Skeletal muscle tissue (tissue), 4 donors: ENCODE data around the gene NUDC. TPM values are rescaled to one million over a fixed set of nuclear protein-coding genes. Genes with fewer than 3 reads are reported as not detected.

Experiments used
- H3K27ac ChIP-seq: one replicate; pipeline ENCODE4 v1.7.0; 2013; ENCODE audit warnings: mild to moderate bottlenecking, low read depth, low read length, inconsistent platforms
- H3K27me3 ChIP-seq, 3 donors: one replicate each; pipeline ENCODE4 v1.7.0; 2013; ENCODE audit warnings: low read length in 3 of 3; ENCODE audit not compliant: control insufficient read depth in 3 of 3, insufficient read depth in 3 of 3
- H3K36me3 ChIP-seq, 3 donors: one replicate each; pipeline ENCODE4 v1.7.0; 2013; ENCODE audit warnings: low read length in 3 of 3; ENCODE audit not compliant: control insufficient read depth in 3 of 3, insufficient read depth in 3 of 3
- H3K4me1 ChIP-seq, 3 donors: one replicate each; pipeline ENCODE4 v1.7.0; 2013; ENCODE audit warnings: low read length in 3 of 3, mild to moderate bottlenecking in 3 of 3; ENCODE audit not compliant: control insufficient read depth in 3 of 3, insufficient read depth in 3 of 3
- H3K4me3 ChIP-seq, 3 donors: one replicate each; pipeline ENCODE4 v1.7.0; 2013; ENCODE audit warnings: low read length in 3 of 3
- H3K9ac ChIP-seq, 3 donors: one replicate each; pipeline ENCODE4 v1.7.0; 2013; ENCODE audit warnings: low read length in 3 of 3, mild to moderate bottlenecking in 3 of 3, moderate library complexity in 2 of 3, low read depth in 1 of 3
- H3K9me3 ChIP-seq, 3 donors: one replicate each; pipeline ENCODE4 v1.7.0; 2013; ENCODE audit warnings: low read length in 3 of 3; ENCODE audit not compliant: control insufficient read depth in 3 of 3
- total RNA-seq: library from RNA; depleted of rRNA; stranded (reverse); fragments of >200 nt; gene quantifications from one replicate; pipeline ENCODE4 v1.2.3, GENCODE V29; 2014
- donor health status: Osteomylitis.

Gene NUDC
- total RNA-seq, 1 donor from 2014 or later: 17.7 TPM

DNA sequence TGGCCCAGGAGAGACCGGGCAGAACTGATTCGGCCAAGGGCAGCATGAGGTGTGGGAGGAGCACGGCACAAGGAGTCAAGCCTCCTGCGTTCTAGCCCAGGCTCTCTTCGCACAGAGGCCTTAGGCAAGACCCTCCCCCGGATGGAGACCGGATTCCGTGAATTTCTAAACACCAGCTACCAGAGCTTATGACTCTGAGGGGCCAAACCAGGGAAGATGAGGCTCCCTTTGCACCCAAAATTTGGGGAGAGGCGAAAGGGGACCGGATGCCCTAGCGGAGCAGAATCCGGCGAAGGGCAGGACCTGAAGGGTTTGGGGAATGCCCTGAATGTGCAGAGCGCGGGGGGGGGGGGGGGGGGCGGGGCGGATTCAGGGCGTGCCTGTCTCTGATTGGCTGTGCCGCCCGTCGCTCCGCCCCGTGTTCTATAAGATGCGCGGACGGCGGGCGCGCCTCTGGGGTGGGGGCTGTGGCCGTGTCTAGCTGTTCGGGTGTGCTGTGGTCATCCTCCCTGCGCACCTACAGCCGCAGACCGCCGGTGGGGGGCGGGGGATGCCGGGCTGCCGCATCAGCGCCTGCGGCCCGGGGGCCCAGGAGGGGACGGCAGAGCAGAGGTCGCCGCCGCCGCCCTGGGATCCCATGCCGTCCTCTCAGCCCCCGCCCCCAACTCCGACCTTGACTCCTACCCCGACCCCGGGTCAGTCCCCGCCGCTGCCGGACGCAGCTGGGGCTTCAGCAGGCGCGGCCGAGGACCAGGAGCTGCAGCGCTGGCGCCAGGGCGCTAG lies 71.9 kb downstream of the NUDC start, which contains the start of gene TRNP1:
Gene TRNP1, plus strand, starts transcription at position 456 of the 783 bp plus-strand sequence. Its CDS starts 95 bp downstream, at position 551.
- H3K4me1 ChIP-seq: peaks cover 13 to 20% (median 15%) of the 10 kb centered on the region in 3 donors
- H3K4me3 ChIP-seq: peak within 1 kb of the TSS; percentile 30 to 65 (median 51)
- H3K9ac ChIP-seq: peak within 1 kb of the TSS in 2 of 3 donors; percentile 45 to 62
- H3K36me3 ChIP-seq: no peaks in the 10 kb centered on the region
- peaks cover 37 to 44% (median 43%) of the 10 kb centered on the region in 3 donors for H3K27me3 ChIP-seq
- no peaks in the 10 kb centered on the region for H3K9me3 ChIP-seq
- no peak within 1 kb of the TSS for H3K27ac ChIP-seq

DNA sequence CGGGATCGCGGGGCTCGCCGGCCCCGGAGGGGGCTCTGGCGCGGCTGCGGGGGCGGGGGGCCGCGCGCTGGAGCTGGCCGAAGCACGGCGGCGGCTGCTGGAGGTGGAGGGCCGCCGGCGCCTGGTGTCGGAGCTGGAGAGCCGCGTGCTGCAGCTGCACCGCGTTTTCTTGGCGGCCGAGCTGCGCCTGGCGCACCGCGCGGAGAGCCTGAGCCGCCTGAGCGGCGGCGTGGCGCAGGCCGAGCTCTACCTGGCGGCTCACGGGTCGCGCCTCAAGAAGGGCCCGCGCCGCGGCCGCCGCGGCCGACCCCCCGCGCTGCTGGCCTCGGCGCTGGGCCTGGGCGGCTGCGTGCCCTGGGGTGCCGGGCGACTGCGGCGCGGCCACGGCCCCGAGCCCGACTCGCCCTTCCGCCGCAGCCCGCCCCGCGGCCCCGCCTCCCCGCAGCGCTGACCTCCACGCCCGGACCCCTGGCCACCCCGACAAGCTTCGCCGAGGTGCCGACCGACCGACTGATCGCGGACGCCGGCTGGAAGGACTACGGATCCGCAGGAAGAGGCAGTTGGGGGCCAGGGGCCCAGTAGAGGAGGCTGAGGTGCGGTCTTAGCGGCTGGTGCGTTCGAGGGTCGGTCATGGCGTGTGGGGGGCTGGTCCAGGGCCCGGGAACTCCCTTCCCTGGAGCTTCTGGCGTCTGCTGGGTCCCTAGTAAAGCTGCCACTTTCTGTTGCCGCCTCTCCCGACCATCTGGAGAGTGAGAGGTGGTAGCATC lies 72.7 kb downstream of the NUDC start:
- Histone ChIP-seq H3K27me3 (peaks cover 37 to 44% (median 43%) of the 10 kb centered on the region in 3 donors), H3K9me3 (no peaks in the 10 kb centered on the region), H3K9ac (peak overlapping the region in 2 of 3 donors; percentile 45 to 62), H3K4me3 (peak overlapping the region; percentile 30 to 65 (median 51)), H3K36me3 (no peaks in the 10 kb centered on the region), H3K4me1 (peaks cover 18 to 26% (median 18%) of the 10 kb centered on the region in 3 donors), H3K27ac (no peak overlapping the region)

DNA sequence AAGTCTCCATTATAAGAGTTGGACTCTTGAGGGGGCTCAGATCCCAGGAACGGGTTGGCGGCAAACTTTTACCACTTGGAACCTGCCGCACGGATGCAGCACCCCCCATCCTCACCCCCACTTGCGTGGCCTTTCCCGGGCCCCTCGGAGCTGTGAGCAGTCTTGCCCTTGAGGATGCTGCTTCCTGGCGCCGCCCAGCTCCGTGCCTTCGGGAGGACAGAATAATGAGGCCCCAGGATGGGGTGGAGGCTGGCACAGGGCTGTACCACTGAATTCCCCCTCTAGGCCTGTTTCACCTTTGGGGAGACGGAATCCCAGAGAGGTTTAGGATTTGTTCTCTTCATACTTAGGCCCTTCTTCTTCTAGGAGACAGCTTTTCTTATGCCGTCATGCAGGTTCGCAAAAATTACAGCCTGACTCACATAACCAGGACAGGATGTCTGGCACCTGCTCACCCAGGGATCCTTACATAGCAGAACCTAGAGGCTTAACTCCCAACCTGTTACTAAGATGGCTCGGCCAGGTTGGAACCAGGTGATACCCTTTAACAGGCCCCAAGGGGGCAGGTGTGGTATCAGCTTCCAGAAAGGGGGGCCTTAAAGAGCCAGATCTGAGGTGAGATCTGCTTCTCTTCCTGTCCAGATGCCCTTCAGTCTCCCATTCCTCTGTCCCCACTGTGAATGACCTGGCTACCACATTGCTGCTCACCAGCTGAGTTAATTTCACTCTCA lies 73.4 kb downstream of the NUDC start:
- Histone ChIP-seq H3K4me3 (peak overlapping the region; percentile 30 to 65 (median 33)), H3K9ac (peak overlapping the region in 2 of 3 donors; percentile 45 to 62), H3K27ac (no peak overlapping the region), H3K4me1 (peaks cover 18 to 34% (median 25%) of the 10 kb centered on the region in 3 donors), H3K9me3 (no peaks in the 10 kb centered on the region), H3K27me3 (peaks cover 37 to 44% (median 43%) of the 10 kb centered on the region in 3 donors), H3K36me3 (no peaks in the 10 kb centered on the region)

DNA sequence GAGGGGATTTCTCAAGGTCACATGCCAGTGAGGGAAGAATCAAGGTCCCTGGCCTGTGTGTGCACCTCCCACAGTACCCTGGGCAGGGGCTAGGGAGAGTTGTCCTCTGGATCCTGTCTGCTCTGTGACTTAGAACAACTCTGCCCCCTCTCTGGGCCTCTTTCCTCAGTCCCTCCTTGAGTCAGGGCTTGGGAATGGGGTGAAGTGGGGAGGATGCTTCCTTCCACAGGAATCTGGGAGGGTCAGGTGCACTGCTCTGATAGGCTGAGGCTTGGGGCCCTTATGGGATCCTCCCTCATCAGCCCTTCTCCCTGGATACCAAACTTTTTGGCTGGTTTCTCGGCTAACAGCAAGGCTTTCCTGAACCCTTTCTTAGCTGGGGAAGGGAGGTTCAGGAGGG lies 74.5 kb downstream of the NUDC start:
- no peak overlapping the region for H3K27ac ChIP-seq
- H3K4me1 ChIP-seq: peaks cover 24 to 37% (median 27%) of the 10 kb centered on the region in 3 donors
- no peaks in the 10 kb centered on the region for H3K36me3 ChIP-seq
- H3K27me3 ChIP-seq: peaks cover 34 to 44% (median 43%) of the 10 kb centered on the region in 3 donors
- peak overlapping the region in 2 of 3 donors; percentile 10 to 33 for H3K9ac ChIP-seq
- no peak overlapping the region for H3K4me3 ChIP-seq
- no peaks in the 10 kb centered on the region for H3K9me3 ChIP-seq

Other genes with a start within 250 kb of the NUDC start
- 18.8 TPM for gene ARID1A, start 225.7 kb upstream of the NUDC start, total RNA-seq
- 5.2 TPM for gene PIGV, start 133.8 kb upstream of the NUDC start, total RNA-seq
- 3.7 TPM for gene ZDHHC18, start 95.1 kb upstream of the NUDC start, total RNA-seq
- gene SFN, start 58.6 kb upstream of the NUDC start, total RNA-seq: not detected
- 6.3 TPM for gene GPN2, start 31.5 kb upstream of the NUDC start, total RNA-seq
- 15.7 TPM for gene GPATCH3, start 21.3 kb upstream of the NUDC start, total RNA-seq
- not detected for gene NR0B2, start 7.8 kb upstream of the NUDC start, total RNA-seq
- not detected for gene KDF1, start 38.7 kb downstream of the NUDC start, total RNA-seq
- under 0.01 TPM for gene TRNP1, start 71.9 kb downstream of the NUDC start, total RNA-seq
- gene TENT5B, start 91.1 kb downstream of the NUDC start, total RNA-seq: 1.0 TPM
- gene SLC9A1, start 233.4 kb downstream of the NUDC start, total RNA-seq: 1.6 TPM